Measurements from ENCODE around the gene MAST4. TPM values are rescaled to one million over a fixed set of nuclear protein-coding genes. Genes with fewer than 3 reads are reported as not detected.

MAST4 gene
- total and polyA plus RNA-seq, 2 of the 13 experiments (the other 11 are each of a cell fraction or from before 2014, with no cell fraction given), result 3.4 to 3.7 TPM

DNA sequence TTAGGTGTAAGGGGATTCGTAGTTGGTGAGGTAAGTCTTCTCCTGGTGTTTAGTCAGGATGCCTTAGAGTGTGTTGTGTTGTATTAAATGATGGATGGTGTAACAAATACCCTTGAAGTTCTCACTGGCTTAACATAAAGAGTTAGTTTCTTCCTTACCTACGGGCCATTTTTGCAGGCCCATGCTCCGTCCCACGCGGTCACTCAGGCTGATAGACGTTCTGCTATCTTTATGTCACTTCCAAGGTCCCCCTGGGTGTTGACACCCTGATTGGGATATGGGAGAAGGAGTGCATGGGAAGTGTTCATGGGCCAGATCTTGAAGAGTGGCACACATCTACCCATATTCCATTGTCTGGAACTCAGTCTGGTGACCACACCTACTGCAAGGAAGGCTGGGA lies 214.0 kb downstream of the MAST4 start (continued):
- no peak for TF ChIP-seq SNAI1 (CRISPR knock-in tag; IDR thresholded peaks at IDR 0.05; ENCODE audit: borderline replicate concordance)
- no peak for TF ChIP-seq SP4 (CRISPR knock-in tag; IDR thresholded peaks at IDR 0.05)

DNA sequence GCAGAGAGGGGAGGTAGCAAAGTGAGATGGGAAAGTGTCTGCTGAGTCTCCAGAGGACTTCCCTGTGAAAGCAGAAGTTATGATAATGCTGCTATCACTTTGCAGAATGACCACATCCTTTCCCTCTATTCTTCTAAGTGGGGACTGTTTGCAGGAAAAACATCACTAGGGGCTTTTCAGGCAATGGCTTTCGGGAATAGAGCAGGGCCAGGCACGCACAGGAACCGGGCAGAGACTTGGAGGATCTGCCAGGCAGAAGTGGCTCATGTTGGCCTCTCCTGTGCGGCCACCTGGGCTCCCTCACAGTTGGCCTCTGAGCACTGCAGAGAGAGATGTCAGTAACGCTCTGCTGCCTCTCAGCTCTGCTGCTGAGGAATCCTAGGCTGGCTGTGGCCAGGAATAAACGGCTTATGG lies 214.7 kb downstream of the MAST4 start:
- Histone ChIP-seq H3K9me3 (ENCODE audit: low read length) (no peaks in the 10 kb centered on the region), H4K20me1 (ENCODE audit: insufficient read depth, low read length) (no peaks in the 10 kb centered on the region), H3K36me3 (replicated peaks in 1 of 2; ENCODE audit: control insufficient read depth in 1 of 2, insufficient read depth in 2 of 2, low read length in 2 of 2) (no peaks in the 10 kb centered on the region), H3K4me3 (replicated peaks in 1 of 3; ENCODE audit: insufficient read depth in 1 of 3, low read depth in 2 of 3, low read length in 3 of 3) (no peak overlapping the region), H3K27ac (ENCODE audit: extremely low read length, insufficient read depth, low read length) (no peak overlapping the region), H3K79me2 (ENCODE audit: insufficient read depth, low read length) (no peaks in the 10 kb centered on the region), H3K4me2 (ENCODE audit: low read depth, low read length) (no peak overlapping the region), H3K4me1 (ENCODE audit: insufficient read depth, low read length) (no peaks in the 10 kb centered on the region), H3K27me3 (ENCODE audit: control insufficient read depth in 1 of 2, insufficient read depth in 2 of 2, low read length in 2 of 2) (peaks cover 0 to 4% of the 10 kb centered on the region in 2 experiments; a peak in 2 of 5 replicates), H2AFZ (ENCODE audit: low read length) (no peak overlapping the region), H3K9ac (ENCODE audit: insufficient read depth, low read depth, low read length) (no peak overlapping the region)
- POLR2A ChIA-PET, result no interaction called here
- no peak for ATAC-seq
- in situ Hi-C loops (cut with HindIII; ENCODE audit: extremely low pct_ligation_motif_present, low pct_unique_long_range_greater_than_20kb), result loop anchor here (5.0 kb wide), 1 partner anchor 401 kb away; no protein-coding TSS in a partner anchor
- 0% methylated on average over 2 of the region's 6 CpGs for WGBS (ENCODE audit: low lambda C conversion rate)
- no peak for DNase-seq (ENCODE audit: low spot score)
- intact Hi-C loops (cut with micrococcal nuclease; ENCODE audit: unreplicated experiment), result no loop called here
- FAIRE-seq, result no peak
- BruUV-seq (replicated peaks), result no TSS peak
- CTCF ChIA-PET (ENCODE audit: low intra/inter-chr PET ratio, low total read pairs), result no interaction called here
- no peak for TF ChIP-seq KLF12 (CRISPR knock-in tag; IDR thresholded peaks at IDR 0.05; ENCODE audit: borderline replicate concordance)
- no peak for TF ChIP-seq SP5 (CRISPR knock-in tag; IDR thresholded peaks at IDR 0.05; ENCODE audit: borderline replicate concordance, low read depth)
- TF ChIP-seq, protein P1, sequence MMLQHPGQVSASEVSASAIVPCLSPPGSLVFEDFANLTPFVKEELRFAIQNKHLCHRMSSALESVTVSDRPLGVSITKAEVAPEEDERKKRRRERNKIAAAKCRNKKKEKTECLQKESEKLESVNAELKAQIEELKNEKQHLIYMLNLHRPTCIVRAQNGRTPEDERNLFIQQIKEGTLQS (CRISPR knock-in tag; IDR thresholded peaks at IDR 0.05), result no peak
- TF ChIP-seq, protein P2, sequence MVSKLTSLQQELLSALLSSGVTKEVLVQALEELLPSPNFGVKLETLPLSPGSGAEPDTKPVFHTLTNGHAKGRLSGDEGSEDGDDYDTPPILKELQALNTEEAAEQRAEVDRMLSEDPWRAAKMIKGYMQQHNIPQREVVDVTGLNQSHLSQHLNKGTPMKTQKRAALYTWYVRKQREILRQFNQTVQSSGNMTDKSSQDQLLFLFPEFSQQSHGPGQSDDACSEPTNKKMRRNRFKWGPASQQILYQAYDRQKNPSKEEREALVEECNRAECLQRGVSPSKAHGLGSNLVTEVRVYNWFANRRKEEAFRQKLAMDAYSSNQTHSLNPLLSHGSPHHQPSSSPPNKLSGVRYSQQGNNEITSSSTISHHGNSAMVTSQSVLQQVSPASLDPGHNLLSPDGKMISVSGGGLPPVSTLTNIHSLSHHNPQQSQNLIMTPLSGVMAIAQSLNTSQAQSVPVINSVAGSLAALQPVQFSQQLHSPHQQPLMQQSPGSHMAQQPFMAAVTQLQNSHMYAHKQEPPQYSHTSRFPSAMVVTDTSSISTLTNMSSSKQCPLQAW (CRISPR knock-in tag; IDR thresholded peaks at IDR 0.05), result no peak
- no peak for TF ChIP-seq KLF6 (CRISPR knock-in tag; IDR thresholded peaks at IDR 0.05)
- TF ChIP-seq HNF4G (IDR thresholded peaks at IDR 0.05; ENCODE audit: borderline replicate concordance, low read depth, low read length), result no peak
- TF ChIP-seq HNF4G (CRISPR knock-in tag; IDR thresholded peaks at IDR 0.05; ENCODE audit: borderline replicate concordance, low read depth), result no peak
- TF ChIP-seq ZMYM3 (CRISPR knock-in tag; IDR thresholded peaks at IDR 0.05), result no peak
- TF ChIP-seq, protein P3, sequence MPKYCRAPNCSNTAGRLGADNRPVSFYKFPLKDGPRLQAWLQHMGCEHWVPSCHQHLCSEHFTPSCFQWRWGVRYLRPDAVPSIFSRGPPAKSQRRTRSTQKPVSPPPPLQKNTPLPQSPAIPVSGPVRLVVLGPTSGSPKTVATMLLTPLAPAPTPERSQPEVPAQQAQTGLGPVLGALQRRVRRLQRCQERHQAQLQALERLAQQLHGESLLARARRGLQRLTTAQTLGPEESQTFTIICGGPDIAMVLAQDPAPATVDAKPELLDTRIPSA (CRISPR knock-in tag; IDR thresholded peaks at IDR 0.05; ENCODE audit: borderline replicate concordance), result no peak
- TF ChIP-seq, protein P4, sequence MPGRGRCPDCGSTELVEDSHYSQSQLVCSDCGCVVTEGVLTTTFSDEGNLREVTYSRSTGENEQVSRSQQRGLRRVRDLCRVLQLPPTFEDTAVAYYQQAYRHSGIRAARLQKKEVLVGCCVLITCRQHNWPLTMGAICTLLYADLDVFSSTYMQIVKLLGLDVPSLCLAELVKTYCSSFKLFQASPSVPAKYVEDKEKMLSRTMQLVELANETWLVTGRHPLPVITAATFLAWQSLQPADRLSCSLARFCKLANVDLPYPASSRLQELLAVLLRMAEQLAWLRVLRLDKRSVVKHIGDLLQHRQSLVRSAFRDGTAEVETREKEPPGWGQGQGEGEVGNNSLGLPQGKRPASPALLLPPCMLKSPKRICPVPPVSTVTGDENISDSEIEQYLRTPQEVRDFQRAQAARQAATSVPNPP (CRISPR knock-in tag; IDR thresholded peaks at IDR 0.05), result no peak
- no peak for TF ChIP-seq ZNF333 (CRISPR knock-in tag; IDR thresholded peaks at IDR 0.05; ENCODE audit: borderline replicate concordance)
- TF ChIP-seq ZNF143 (CRISPR knock-in tag; IDR thresholded peaks at IDR 0.05), result no peak
- TF ChIP-seq SIN3B (IDR thresholded peaks at IDR 0.05; ENCODE audit: low read length), result no peak
- no peak for TF ChIP-seq NKX3-1 (CRISPR knock-in tag; IDR thresholded peaks at IDR 0.05)
- no peak for TF ChIP-seq TEAD2 (CRISPR knock-in tag; IDR thresholded peaks at IDR 0.05)
- TF ChIP-seq, protein P5, sequence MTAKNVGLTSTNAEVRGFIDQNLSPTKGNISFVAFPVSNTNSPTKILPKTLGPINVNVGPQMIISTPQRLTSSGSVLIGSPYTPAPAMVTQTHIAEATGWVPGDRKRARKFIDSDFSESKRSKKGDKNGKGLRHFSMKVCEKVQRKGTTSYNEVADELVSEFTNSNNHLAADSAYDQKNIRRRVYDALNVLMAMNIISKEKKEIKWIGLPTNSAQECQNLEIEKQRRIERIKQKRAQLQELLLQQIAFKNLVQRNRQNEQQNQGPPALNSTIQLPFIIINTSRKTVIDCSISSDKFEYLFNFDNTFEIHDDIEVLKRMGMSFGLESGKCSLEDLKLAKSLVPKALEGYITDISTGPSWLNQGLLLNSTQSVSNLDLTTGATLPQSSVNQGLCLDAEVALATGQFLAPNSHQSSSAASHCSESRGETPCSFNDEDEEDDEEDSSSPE (CRISPR knock-in tag; IDR thresholded peaks at IDR 0.05), result no peak
- TF ChIP-seq FOXK1 (CRISPR knock-in tag; IDR thresholded peaks at IDR 0.05; ENCODE audit: borderline replicate concordance, low read depth), result no peak
- no peak for TF ChIP-seq CCAR2 (optimal IDR thresholded peaks at IDR 0.05; ENCODE audit: low read depth, low read length)

Measured in HepG2 (cell line).